ENCODE measurements around the gene HOXB13.
"Not testable (repeated sequence)": the region's sequence is repeated elsewhere in the genome, so short reads cannot be mapped to it uniquely, and the experiment has no call there.

HOXB13 gene

DNA sequence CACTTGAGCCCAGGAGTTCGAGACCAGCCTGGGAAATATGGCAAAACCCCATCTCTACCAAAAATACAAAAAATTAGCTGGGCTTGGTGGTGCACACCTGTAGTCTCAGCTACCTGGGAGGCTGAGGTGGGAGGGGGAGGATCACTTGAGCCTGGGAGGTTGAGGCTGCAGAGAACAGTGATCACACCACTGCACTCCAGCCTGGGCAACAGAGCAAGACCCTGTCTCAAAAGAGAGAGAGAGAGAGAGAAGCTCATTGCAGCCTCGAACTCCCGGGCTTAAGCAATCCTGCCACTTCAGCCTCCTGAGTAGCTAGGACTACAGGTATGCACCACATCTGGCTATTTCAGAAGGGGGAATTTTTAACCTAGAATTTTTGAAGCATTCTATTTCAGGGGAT lies 12.0 kb downstream of the HOXB13 start:
- H3K27ac ChIP-seq (ENCODE audit: low read depth, low read length); H2BK120ac ChIP-seq (ENCODE audit: insufficient read depth, low read length, poor library complexity); H2BK5ac ChIP-seq (ENCODE audit: low read depth, low read length, poor library complexity); DNase-seq; H3K4ac ChIP-seq (ENCODE audit: low read depth, low read length); H2BK12ac ChIP-seq (ENCODE audit: low read length); H3K9me3 ChIP-seq (ENCODE audit: insufficient read depth, low read depth, low read length); H4K91ac ChIP-seq (ENCODE audit: low read depth, low read length); H2AFZ ChIP-seq (ENCODE audit: insufficient read depth, low read length, poor library complexity); H3K79me1 ChIP-seq (ENCODE audit: low read length); H3K4me2 ChIP-seq (ENCODE audit: low read length); H3K36me3 ChIP-seq (ENCODE audit: control insufficient read depth in 1 of 2, insufficient read depth in 2 of 2, low read length in 2 of 2); H4K12ac ChIP-seq (ENCODE audit: low read depth, low read length); H3K9ac ChIP-seq (ENCODE audit: low read length); H3K14ac ChIP-seq (ENCODE audit: low read length); H2AK5ac ChIP-seq (ENCODE audit: low read length); H4K8ac ChIP-seq (ENCODE audit: low read depth, low read length); H3K4me3 ChIP-seq (ENCODE audit: low read depth, low read length); H3K23ac ChIP-seq (ENCODE audit: low read length); H3K79me2 ChIP-seq (ENCODE audit: control insufficient read depth, insufficient read depth, low read length, poor library complexity); H3K18ac ChIP-seq (ENCODE audit: low read length): not testable (repeated sequence)
- Histone ChIP-seq H3K4me1 (ENCODE audit: control insufficient read depth in 1 of 2, insufficient read depth in 2 of 2, low read length in 2 of 2) (peaks cover 3 to 11% of the 10 kb centered on the region in 2 experiments), H3K27me3 (ENCODE audit: insufficient read depth, low read length) (peaks cover 34% of the 10 kb centered on the region)
- no CpG with 5 or more reads among the region's 3 CpGs for WGBS (ENCODE audit: extremely low coverage, insufficient coverage, insufficient read length)

DNA sequence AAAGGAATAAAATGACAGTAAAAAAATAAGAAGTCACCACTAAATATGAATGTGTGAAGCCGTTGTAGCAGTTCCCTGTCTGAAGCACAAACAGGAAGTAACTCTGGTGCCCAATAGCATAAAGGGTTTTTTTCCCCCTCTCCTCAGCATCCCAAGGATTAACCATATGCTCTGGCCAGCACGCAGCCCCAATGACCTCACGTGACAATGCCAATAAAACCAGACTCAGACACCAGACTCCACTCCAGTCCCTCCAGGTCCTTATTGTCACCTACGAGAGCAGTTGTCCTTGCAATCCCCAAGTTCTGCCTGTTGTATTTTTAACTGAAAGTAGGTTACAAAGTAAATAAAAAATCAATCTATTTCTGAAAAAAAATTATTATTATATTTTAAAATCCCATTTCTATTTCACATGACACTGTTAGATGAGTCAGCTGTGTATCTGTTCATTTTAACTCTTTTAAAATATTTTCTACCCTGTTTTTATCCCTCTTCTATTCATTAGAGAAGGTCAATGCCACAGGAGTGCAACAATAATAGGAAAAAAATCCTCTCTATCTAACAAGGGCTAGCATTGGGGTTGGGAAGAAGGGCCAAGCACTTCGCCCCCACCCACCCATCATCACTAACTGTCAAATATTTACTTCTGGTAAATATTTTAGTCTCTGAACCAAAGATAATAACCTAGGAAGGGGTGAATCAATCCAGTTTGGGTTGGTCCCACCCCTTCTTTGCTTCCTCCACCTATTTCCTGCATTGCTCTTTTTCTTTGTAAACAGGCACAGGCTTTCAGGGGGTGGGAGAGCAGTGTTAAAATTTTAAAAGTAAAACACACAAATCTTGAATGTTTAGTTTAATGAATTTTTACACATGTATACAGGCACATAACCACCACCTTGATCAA lies 12.8 kb downstream of the HOXB13 start:
- Histone ChIP-seq H4K91ac (ENCODE audit: low read depth, low read length) (no peak overlapping the region), H3K14ac (ENCODE audit: low read length) (no peak overlapping the region), H3K4me3 (ENCODE audit: low read depth, low read length) (no peak overlapping the region), H3K18ac (ENCODE audit: low read length) (no peak overlapping the region), H3K27ac (ENCODE audit: low read depth, low read length) (no peak overlapping the region), H3K9ac (ENCODE audit: low read length) (no peak overlapping the region), H2AK5ac (ENCODE audit: low read length) (no peak overlapping the region), H3K4me1 (ENCODE audit: control insufficient read depth in 1 of 2, insufficient read depth in 2 of 2, low read length in 2 of 2) (peaks cover 3 to 11% of the 10 kb centered on the region in 2 experiments), H4K12ac (ENCODE audit: low read depth, low read length) (no peak overlapping the region), H2AFZ (ENCODE audit: insufficient read depth, low read length, poor library complexity) (no peak overlapping the region), H3K79me1 (ENCODE audit: low read length) (no peaks in the 10 kb centered on the region), H3K23ac (ENCODE audit: low read length) (no peak overlapping the region), H3K4ac (ENCODE audit: low read depth, low read length) (no peak overlapping the region), H3K79me2 (ENCODE audit: control insufficient read depth, insufficient read depth, low read length, poor library complexity) (no peaks in the 10 kb centered on the region), H3K4me2 (ENCODE audit: low read length) (no peak overlapping the region), H2BK120ac (ENCODE audit: insufficient read depth, low read length, poor library complexity) (no peak overlapping the region), H3K9me3 (ENCODE audit: insufficient read depth, low read depth, low read length) (no peaks in the 10 kb centered on the region), H2BK12ac (ENCODE audit: low read length) (no peak overlapping the region), H2BK5ac (ENCODE audit: low read depth, low read length, poor library complexity) (no peak overlapping the region), H3K27me3 (ENCODE audit: insufficient read depth, low read length) (peaks cover 27% of the 10 kb centered on the region), H4K8ac (ENCODE audit: low read depth, low read length) (no peak overlapping the region), H3K36me3 (ENCODE audit: control insufficient read depth in 1 of 2, insufficient read depth in 2 of 2, low read length in 2 of 2) (no peaks in the 10 kb centered on the region)
- DNase-seq, result no peak
- WGBS (ENCODE audit: extremely low coverage, insufficient coverage, insufficient read length), result no CpG with 5 or more reads among the region's 5 CpGs

DNA sequence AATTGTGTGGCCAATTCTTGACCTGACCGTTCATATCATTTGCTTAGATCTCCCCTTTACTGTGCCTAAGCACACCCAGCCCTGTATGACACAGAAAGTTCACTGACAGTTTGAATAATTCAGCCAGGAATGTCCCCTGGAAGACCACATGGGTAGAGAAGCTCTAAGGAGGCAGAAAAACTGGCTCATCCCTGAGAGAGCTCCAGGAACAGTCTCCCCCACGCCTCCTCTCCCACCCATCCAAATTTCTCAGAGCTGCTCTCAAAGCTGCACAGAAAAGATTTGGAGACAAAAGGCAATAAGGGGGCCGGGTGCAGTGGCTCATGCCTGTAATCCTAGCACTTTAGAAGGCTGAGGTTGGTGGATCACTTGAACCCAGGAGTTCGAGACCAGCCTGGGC lies 17.4 kb downstream of the HOXB13 start:
- H3K18ac ChIP-seq (ENCODE audit: low read length), result no peak overlapping the region
- H3K79me2 ChIP-seq (ENCODE audit: control insufficient read depth, insufficient read depth, low read length, poor library complexity), result no peaks in the 10 kb centered on the region
- H3K27me3 ChIP-seq (ENCODE audit: insufficient read depth, low read length), result no peaks in the 10 kb centered on the region
- no CpG with 5 or more reads among the region's 4 CpGs for WGBS (ENCODE audit: extremely low coverage, insufficient coverage, insufficient read length)
- no peak overlapping the region for H3K4me3 ChIP-seq (ENCODE audit: low read depth, low read length)
- H3K4ac ChIP-seq (ENCODE audit: low read depth, low read length), result no peak overlapping the region
- H3K9me3 ChIP-seq (ENCODE audit: insufficient read depth, low read depth, low read length), result no peaks in the 10 kb centered on the region
- H4K8ac ChIP-seq (ENCODE audit: low read depth, low read length), result no peak overlapping the region
- H3K36me3 ChIP-seq (ENCODE audit: control insufficient read depth in 1 of 2, insufficient read depth in 2 of 2, low read length in 2 of 2), result no peaks in the 10 kb centered on the region
- H3K14ac ChIP-seq (ENCODE audit: low read length), result no peak overlapping the region
- H2AK5ac ChIP-seq (ENCODE audit: low read length), result no peak overlapping the region
- no peak overlapping the region for H2BK12ac ChIP-seq (ENCODE audit: low read length)
- H4K12ac ChIP-seq (ENCODE audit: low read depth, low read length), result no peak overlapping the region
- no peak overlapping the region for H4K91ac ChIP-seq (ENCODE audit: low read depth, low read length)
- H2AFZ ChIP-seq (ENCODE audit: insufficient read depth, low read length, poor library complexity), result no peak overlapping the region
- no peaks in the 10 kb centered on the region for H3K79me1 ChIP-seq (ENCODE audit: low read length)
- no peak overlapping the region for H2BK5ac ChIP-seq (ENCODE audit: low read depth, low read length, poor library complexity)
- H2BK120ac ChIP-seq (ENCODE audit: insufficient read depth, low read length, poor library complexity), result no peak overlapping the region
- no peaks in the 10 kb centered on the region for H3K4me1 ChIP-seq (ENCODE audit: control insufficient read depth in 1 of 2, insufficient read depth in 2 of 2, low read length in 2 of 2)
- no peak overlapping the region for H3K4me2 ChIP-seq (ENCODE audit: low read length)
- H3K27ac ChIP-seq (ENCODE audit: low read depth, low read length), result no peak overlapping the region
- H3K23ac ChIP-seq (ENCODE audit: low read length), result no peak overlapping the region
- DNase-seq, result no peak
- H3K9ac ChIP-seq (ENCODE audit: low read length), result no peak overlapping the region

DNA sequence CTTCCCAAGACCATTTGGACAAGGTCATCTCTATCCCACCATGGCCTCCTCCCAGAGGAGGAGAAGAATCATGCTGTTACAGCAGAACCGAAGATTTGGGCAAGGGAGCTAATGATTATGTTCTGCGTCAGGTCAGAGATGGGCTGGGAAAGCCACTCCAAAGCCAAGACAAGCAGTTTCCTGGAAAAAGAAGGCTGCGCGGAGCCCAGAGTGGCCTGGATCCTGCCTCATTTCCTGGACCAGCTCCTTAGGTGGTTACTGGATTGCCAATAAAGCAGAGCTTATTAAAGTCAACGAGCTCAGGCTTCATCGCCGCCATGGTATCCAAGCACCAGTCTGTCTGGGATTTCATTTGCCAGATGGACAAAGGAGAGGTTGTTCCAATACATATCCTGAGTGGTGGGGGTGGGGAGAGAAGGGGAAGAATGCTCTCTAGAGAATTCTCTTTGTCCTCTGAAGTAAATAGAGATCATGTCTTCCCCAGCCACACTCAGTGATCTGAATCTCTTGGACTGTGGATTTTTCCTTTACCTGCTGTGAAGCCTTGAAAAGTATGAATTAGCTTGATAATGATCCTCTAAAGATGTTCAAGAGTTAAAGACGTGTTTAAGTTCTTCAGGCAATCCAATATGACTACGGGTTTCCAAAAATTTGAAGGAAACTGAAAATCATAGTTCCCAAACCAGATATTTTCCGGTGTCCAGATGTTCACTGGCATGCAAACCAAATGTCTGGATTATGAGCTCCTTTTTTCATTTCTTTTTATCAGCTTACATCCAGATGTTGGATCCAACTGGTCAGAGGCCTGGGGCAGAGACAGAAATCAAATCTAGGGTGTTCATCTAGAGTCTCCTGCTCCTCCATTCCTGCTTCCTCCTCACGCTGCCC lies 23.9 kb downstream of the HOXB13 start:
- Histone ChIP-seq H3K79me2 (ENCODE audit: control insufficient read depth, insufficient read depth, low read length, poor library complexity) (no peaks in the 10 kb centered on the region), H3K27me3 (ENCODE audit: insufficient read depth, low read length) (no peaks in the 10 kb centered on the region), H4K91ac (ENCODE audit: low read depth, low read length) (no peak overlapping the region), H2BK12ac (ENCODE audit: low read length) (no peak overlapping the region), H3K14ac (ENCODE audit: low read length) (no peak overlapping the region), H3K36me3 (ENCODE audit: control insufficient read depth in 1 of 2, insufficient read depth in 2 of 2, low read length in 2 of 2) (no peaks in the 10 kb centered on the region), H3K4ac (ENCODE audit: low read depth, low read length) (no peak overlapping the region), H3K23ac (ENCODE audit: low read length) (no peak overlapping the region), H2BK120ac (ENCODE audit: insufficient read depth, low read length, poor library complexity) (no peak overlapping the region), H2AK5ac (ENCODE audit: low read length) (no peak overlapping the region), H3K4me2 (ENCODE audit: low read length) (no peak overlapping the region), H2BK5ac (ENCODE audit: low read depth, low read length, poor library complexity) (no peak overlapping the region), H3K4me3 (ENCODE audit: low read depth, low read length) (no peak overlapping the region), H3K18ac (ENCODE audit: low read length) (no peak overlapping the region), H3K27ac (ENCODE audit: low read depth, low read length) (no peak overlapping the region), H3K79me1 (ENCODE audit: low read length) (no peaks in the 10 kb centered on the region), H3K9ac (ENCODE audit: low read length) (no peak overlapping the region), H3K4me1 (ENCODE audit: control insufficient read depth in 1 of 2, insufficient read depth in 2 of 2, low read length in 2 of 2) (no peaks in the 10 kb centered on the region), H4K12ac (ENCODE audit: low read depth, low read length) (no peak overlapping the region), H3K9me3 (ENCODE audit: insufficient read depth, low read depth, low read length) (no peaks in the 10 kb centered on the region), H2AFZ (ENCODE audit: insufficient read depth, low read length, poor library complexity) (no peak overlapping the region), H4K8ac (ENCODE audit: low read depth, low read length) (no peak overlapping the region)
- DNase-seq, result no peak
- WGBS (ENCODE audit: extremely low coverage, insufficient coverage, insufficient read length), result no CpG with 5 or more reads among the region's 11 CpGs
